A673 (cell line): ENCODE data around the gene PPARGC1A.

Source experiments
- CTCF ChIP-seq: fragments of 300-800, 200-600 bp; sonication (generic); conservative IDR thresholded peaks from 2 replicates; pipeline ENCODE4 v1.5.1; 2017; ENCODE audit warnings: low read depth, mild to moderate bottlenecking, antibody characterized with exemption, low read length, moderate library complexity, mixed read lengths
- EZH2 ChIP-seq: fragments of 200-600 bp; sonication (generic); IDR thresholded peaks from 2 replicates; pipeline ENCODE4 v1.6.1; 2017; ENCODE audit warnings: borderline replicate concordance, low read depth, mild to moderate bottlenecking, mixed read lengths, antibody characterized with exemption, low read length; ENCODE audit not compliant: poor library complexity, severe bottlenecking

- TF ChIP-seq CTCF (no peak), EZH2 (no peak)
Observed at GRCh38 chr4:23881674-23882337, 8.0 kb downstream of the PPARGC1A start.
